PC-9 (cell line): ENCODE data around the gene KRT73. TPM values are rescaled to one million over a fixed set of nuclear protein-coding genes. Genes with fewer than 3 reads are reported as not detected.

Experiments
- BruUV-seq: library from RNA; stranded (reverse); fragments of 400-500 nt; replicated peaks from 2 replicates; lab custom pipeline; 2021; lab: Mats Ljungman, UMichigan
- CTCF ChIA-PET: fragments of 300-600 bp; sonication (Branson Sonifier 250); formaldehyde crosslinking; loops from one replicate; lab custom pipeline; 2022; ENCODE audit warnings: antibody characterized with exemption; lab: Charles Lee
- POLR2A ChIA-PET: fragments of 300-600 bp; sonication (Branson Sonifier 250); formaldehyde crosslinking; loops from one replicate; lab custom pipeline; 2022; ENCODE audit warnings: antibody characterized with exemption; ENCODE audit not compliant: unreplicated experiment; lab: Charles Lee
- DNase-seq, 2 experiments: peaks; one replicate each; pipeline versions ENCODE4 v3.0.0 to v3.0.0-alpha.2; 2015 to 2022; ENCODE audit warnings: mixed read lengths in 1 of 2
- H2AFZ ChIP-seq: fragments of 200-600 bp; sonication (generic); 2 replicates; pipeline ENCODE4 v1.8.1; 2017; ENCODE audit warnings: antibody characterized with exemption
- H3F3A ChIP-seq: fragments of 200-600 bp; sonication (generic); 2 replicates; pipeline ENCODE4 v1.8.1; 2017; ENCODE audit warnings: antibody characterized with exemption, mild to moderate bottlenecking, low read depth; ENCODE audit not compliant: insufficient read depth
- H3K27ac ChIP-seq: fragments of 200-600 bp; sonication (generic); 2 replicates; pipeline ENCODE4 v1.6.1; 2016; ENCODE audit warnings: mixed run types
- H3K27me3 ChIP-seq: fragments of 200-600 bp; sonication (generic); 2 replicates; pipeline ENCODE4 v1.6.1; 2016; ENCODE audit warnings: low read depth, mixed run types; ENCODE audit not compliant: insufficient read depth
- H3K36me3 ChIP-seq: fragments of 200-600 bp; sonication (generic); 2 replicates; pipeline ENCODE4 v1.6.1; 2016; ENCODE audit warnings: low read depth, mixed run types
- H3K4me1 ChIP-seq: fragments of 200-600 bp; sonication (generic); replicated peaks from 2 replicates; pipeline ENCODE4 v1.6.1; 2016; ENCODE audit warnings: mixed run types; ENCODE audit not compliant: insufficient read depth
- H3K4me2 ChIP-seq: fragments of 200-600 bp; sonication (generic); 2 replicates; pipeline ENCODE4 v1.6.1; 2017; ENCODE audit warnings: mixed run types
- H3K4me3 ChIP-seq: fragments of 200-600 bp; sonication (generic); 2 replicates; pipeline ENCODE4 v1.6.1; 2016; ENCODE audit warnings: mixed run types
- H3K79me2 ChIP-seq: fragments of 200-600 bp; sonication (generic); 2 replicates; pipeline ENCODE4 v1.6.1; 2017; ENCODE audit warnings: low read depth, mixed run types
- H3K9me2 ChIP-seq: fragments of 200-600 bp; sonication (generic); 2 replicates; pipeline ENCODE4 v1.8.1; 2017; ENCODE audit warnings: mild to moderate bottlenecking; ENCODE audit not compliant: insufficient read depth
- H3K9me3 ChIP-seq: fragments of 200-600 bp; sonication (generic); 2 replicates; pipeline ENCODE4 v1.8.1; 2016; ENCODE audit warnings: low read depth; ENCODE audit not compliant: insufficient read depth
- H4K20me1 ChIP-seq: fragments of 200-600 bp; sonication (generic); 2 replicates; pipeline ENCODE4 v1.8.1; 2017; ENCODE audit not compliant: insufficient read depth
- CTCF ChIP-seq: fragments of 200-600 bp; sonication (generic); conservative IDR thresholded peaks from 2 replicates; pipeline ENCODE4 v1.6.1; 2017; ENCODE audit warnings: mixed run types, antibody characterized with exemption, mild to moderate bottlenecking, moderate library complexity
- EZH2 ChIP-seq: fragments of 200-600 bp; sonication (generic); IDR thresholded peaks from 2 replicates; pipeline ENCODE4 v1.8.0; 2017; ENCODE audit warnings: antibody characterized with exemption, low read depth
- intact Hi-C: fragments of 100-400 bp; cut with micrococcal nuclease; formaldehyde crosslinking; loops from one replicate; pipeline ENCODE4 v1.10.0; 2022; ENCODE audit not compliant: unreplicated experiment
- total RNA-seq: library from RNA; stranded (reverse); gene quantifications from 2 replicates; pipeline ENCODE4 v1.2.3, GENCODE V29; 2021

Gene KRT73
- total RNA-seq, 1 experiment from 2014 or later, result not detected

- POLR2A ChIA-PET, result no interaction called here
- H3K27me3 ChIP-seq, result no peaks in the 10 kb centered on the region
Measured at GRCh38 chr12:52566847-52567291, 51.5 kb downstream of the KRT73 start.

DNA sequence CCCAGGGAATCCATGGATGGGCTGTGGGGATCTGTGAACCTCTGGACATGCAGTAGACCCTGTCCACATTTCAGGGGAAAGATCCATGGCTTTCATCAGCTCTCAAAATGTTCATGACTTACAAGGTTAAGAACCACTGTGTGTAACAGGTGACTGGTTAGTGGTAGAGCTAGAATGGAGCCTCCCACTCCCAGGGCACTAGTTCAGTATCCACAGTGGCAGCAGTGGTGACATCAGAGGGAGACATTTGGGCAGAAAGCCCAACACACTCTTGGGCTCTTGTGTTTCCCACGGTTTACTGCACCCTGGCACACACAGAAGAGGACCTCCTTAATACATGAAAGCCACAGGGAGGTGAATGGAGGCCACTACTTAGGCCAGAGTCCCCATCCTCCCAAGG, 53.8 kb downstream of the KRT73 start:
- intact Hi-C loops, result no loop called here
- H3K27me3 ChIP-seq, result no peaks in the 10 kb centered on the region; the same call in 1 of the 2 replicates
- H3K4me3 ChIP-seq, result no peak overlapping the region
- ChIA-PET CTCF (no interaction called here), POLR2A (interaction anchor here (0.6 kb wide), 1 partner anchor 20 kb away, joined by 5 read pairs; no protein-coding TSS in a partner anchor)
- no peaks in the 10 kb centered on the region for H3K36me3 ChIP-seq
- TF ChIP-seq EZH2 (no peak), CTCF (no peak)
- H4K20me1 ChIP-seq, result no peaks in the 10 kb centered on the region
- no peaks in the 10 kb centered on the region for H3K9me3 ChIP-seq
- H2AFZ ChIP-seq, result no peak overlapping the region
- H3K4me2 ChIP-seq, result no peak overlapping the region
- H3K27ac ChIP-seq, result no peak overlapping the region
- no peaks in the 10 kb centered on the region for H3K9me2 ChIP-seq
- no peak for DNase-seq
- BruUV-seq, result no TSS peak
- no peaks in the 10 kb centered on the region for H3F3A ChIP-seq
- H3K79me2 ChIP-seq, result no peaks in the 10 kb centered on the region
- H3K4me1 ChIP-seq, result no peaks in the 10 kb centered on the region

More at GRCh38 chr12:52566847-52567291, 51.5 kb downstream of the KRT73 start:
- Histone ChIP-seq H3F3A (no peaks in the 10 kb centered on the region), H2AFZ (no peak overlapping the region), H3K9me2 (no peaks in the 10 kb centered on the region), H3K79me2 (no peaks in the 10 kb centered on the region), H4K20me1 (no peaks in the 10 kb centered on the region), H3K4me3 (no peak overlapping the region), H3K4me2 (no peak overlapping the region), H3K9me3 (no peaks in the 10 kb centered on the region), H3K27ac (no peak overlapping the region), H3K4me1 (no peaks in the 10 kb centered on the region), H3K36me3 (no peaks in the 10 kb centered on the region)
- DNase-seq, result no peak
- CTCF ChIA-PET, result no interaction called here
- intact Hi-C loops, result no loop called here
- no TSS peak for BruUV-seq
- TF ChIP-seq EZH2 (no peak), CTCF (no peak)

DNA sequence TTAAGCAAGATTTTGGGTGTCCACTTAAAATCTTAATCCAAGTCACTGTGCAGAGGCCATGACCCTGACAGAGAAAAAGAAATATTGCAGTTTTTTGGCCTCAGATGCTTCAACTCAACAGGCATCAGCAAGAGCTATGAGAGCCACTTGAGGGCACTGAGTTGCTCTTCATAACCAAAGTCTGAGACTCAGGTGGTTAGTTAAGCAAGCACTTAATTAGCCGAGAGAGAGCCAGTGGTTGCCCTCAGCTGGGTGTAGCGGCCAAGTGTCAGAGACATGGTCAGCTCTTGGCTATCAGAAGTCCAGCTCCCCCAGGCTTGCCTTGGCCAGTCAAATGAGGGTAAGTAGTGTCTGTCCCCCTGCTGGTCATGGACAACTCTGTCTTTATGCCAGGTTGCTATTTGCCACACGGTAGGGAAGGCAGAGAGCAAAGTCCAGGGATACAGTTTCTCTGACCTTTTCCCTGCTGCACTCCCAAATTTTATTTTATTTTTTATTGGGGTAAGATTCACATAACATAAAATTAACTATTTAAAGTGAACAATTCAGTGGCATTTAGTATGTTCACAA, 56.4 kb downstream of the KRT73 start:
- H3K27ac ChIP-seq, result no peak overlapping the region
- POLR2A ChIA-PET, result no interaction called here
- no peak overlapping the region for H3K4me3 ChIP-seq
- DNase-seq, result no peak
- no peak overlapping the region for H2AFZ ChIP-seq
- no peaks in the 10 kb centered on the region for H3K36me3 ChIP-seq
- CTCF ChIA-PET, result interaction anchor here (1.0 to 1.2 kb wide), 2 partner anchors 41 to 119 kb away, joined by 3 to 5 read pairs; no protein-coding TSS in a partner anchor
- H3K27me3 ChIP-seq, result no peaks in the 10 kb centered on the region; the same call in 1 of the 2 replicates
- no peaks in the 10 kb centered on the region for H3K9me3 ChIP-seq
- no TSS peak for BruUV-seq
- H3K4me1 ChIP-seq, result no peaks in the 10 kb centered on the region
- no peaks in the 10 kb centered on the region for H3K9me2 ChIP-seq
- H3K4me2 ChIP-seq, result no peak overlapping the region
- no peaks in the 10 kb centered on the region for H3K79me2 ChIP-seq
- no peaks in the 10 kb centered on the region for H3F3A ChIP-seq
- H4K20me1 ChIP-seq, result no peaks in the 10 kb centered on the region
- intact Hi-C loops, result no loop called here
- TF ChIP-seq CTCF, result peak; percentile 56
- no peak for TF ChIP-seq EZH2
